Peyer's patch (tissue), 4 donors: ENCODE data around the gene GDF11.

Source experiments
- CTCF ChIP-seq, 6 experiments: fragments of 450-650 bp in 4 of 6; fragments of 200-600 bp in 2 of 6; sonication (generic) in 1 of 6; IDR thresholded peaks; one replicate each; pipeline ENCODE4 v1.5.1; 2017 to 2019; ENCODE audit warnings: antibody characterized with exemption in 6 of 6, mild to moderate bottlenecking in 3 of 6, moderate library complexity in 1 of 6
- POLR2A ChIP-seq, 2 donors: fragments of 450-650 bp; IDR thresholded peaks; one replicate each; pipeline ENCODE4 v1.5.1; 2017; ENCODE audit warnings: antibody characterized with exemption in 2 of 2, mild to moderate bottlenecking in 2 of 2, moderate library complexity in 2 of 2

- TF ChIP-seq CTCF (IDR thresholded peaks at IDR 0.05) (no peak), POLR2A (IDR thresholded peaks at IDR 0.05) (no peak)
Measured at GRCh38 chr12:55745361-55746173, 2.6 kb downstream of the GDF11 start.
